GM18511 (cell line): ENCODE results near the gene HERC3.

Experiments
- ATAC-seq: cut with Tn5 transposase; IDR thresholded peaks from one replicate; pipeline ENCODE4 v1.9.1; 2021; ENCODE audit warnings: mild to moderate bottlenecking, moderate library complexity; ENCODE audit not compliant: unreplicated experiment

Gene HERC3

DNA sequence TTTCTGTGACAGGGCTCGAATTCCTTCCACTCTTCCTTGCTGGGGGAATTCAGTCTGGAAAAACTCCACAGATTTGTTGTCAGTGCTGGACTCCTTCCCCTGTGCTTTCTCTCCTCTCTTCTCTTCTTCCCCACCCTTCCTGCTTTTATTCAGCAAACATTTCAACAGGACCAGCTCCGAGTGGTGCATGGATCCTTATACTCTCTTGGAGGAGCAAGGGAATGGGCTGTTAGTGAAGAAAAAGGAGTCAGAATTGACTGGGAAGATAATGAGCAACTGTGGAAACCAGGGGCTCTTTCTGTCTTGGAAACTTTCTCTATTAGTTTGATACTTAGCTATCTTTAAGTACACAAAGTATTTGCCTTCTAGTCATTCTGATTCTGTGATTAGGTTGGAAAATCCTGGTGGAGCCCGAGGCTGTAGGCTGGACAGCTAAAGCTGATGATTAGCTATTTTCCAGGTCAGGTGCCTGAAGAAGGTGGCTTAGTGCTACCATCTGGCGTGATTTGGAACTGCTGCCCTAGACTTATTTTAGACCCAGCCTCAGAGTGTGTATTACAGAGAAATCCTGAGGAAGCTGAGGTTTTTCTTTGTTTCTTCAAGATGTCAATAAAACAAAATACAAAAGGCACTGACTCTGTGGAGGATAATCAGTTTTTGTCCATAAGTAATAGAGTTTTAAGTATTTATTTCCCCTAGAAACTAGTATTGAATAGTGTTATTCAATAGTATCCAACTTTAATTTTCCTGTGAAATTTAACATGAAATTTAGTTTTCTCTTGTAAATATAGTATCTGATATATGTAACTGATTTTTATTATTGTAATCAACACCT, 67.0 kb downstream of the HERC3 start:
- ATAC-seq = peak; percentile 95

GRCh38 chr4:88659890-88660208, 67.6 kb downstream of the HERC3 start:
- ATAC-seq = no peak

- no peak for ATAC-seq
Observed at GRCh38 chr4:88660446-88661294, 68.4 kb downstream of the HERC3 start.

- no peak for ATAC-seq
Observed at GRCh38 chr4:88661739-88662138, 69.5 kb downstream of the HERC3 start.

- peak; percentile 68 for ATAC-seq
Observed at GRCh38 chr4:88672987-88673386, 80.7 kb downstream of the HERC3 start.

DNA sequence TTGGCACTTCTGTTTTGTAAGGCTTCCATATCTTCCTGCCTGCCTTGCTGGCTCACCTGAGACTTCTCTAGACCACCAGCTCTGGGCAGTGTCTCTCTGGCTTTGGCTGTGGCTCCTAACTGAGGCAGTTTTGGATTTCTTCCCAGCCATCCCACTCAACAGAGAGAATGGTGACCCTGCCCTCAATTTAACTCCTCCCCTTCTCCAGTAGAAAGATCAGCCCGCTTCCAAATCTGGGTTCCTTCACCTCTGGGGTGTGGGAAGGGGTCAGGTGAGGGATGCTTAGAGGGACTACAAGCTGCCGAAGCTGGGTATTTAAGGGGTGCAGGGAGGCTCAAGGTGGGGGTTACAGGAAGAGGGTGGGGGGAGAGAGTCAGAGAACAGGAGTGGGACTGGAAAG, 81.6 kb downstream of the HERC3 start:
- ATAC-seq = no peak

- no peak for ATAC-seq
Observed at GRCh38 chr4:88674565-88674964, 82.3 kb downstream of the HERC3 start.

DNA sequence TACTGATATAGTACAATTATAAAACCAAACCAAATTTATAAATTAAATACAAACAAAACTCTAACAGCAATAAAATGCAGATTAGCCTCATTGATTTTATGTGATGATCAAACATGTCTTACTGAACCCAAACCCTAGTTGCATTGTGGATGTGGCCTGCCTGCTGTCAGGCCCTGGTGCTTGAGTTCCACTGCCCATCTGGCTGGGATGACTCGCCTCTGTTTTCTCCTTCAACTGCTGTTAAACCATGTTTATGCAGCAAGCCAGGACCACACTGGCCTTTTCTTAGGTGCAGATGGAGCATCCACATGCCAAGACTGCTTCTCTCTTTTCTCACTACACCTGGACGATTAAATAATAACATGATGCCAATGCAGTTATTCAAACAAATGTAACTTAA, 82.7 kb downstream of the HERC3 start:
- ATAC-seq = no peak

DNA sequence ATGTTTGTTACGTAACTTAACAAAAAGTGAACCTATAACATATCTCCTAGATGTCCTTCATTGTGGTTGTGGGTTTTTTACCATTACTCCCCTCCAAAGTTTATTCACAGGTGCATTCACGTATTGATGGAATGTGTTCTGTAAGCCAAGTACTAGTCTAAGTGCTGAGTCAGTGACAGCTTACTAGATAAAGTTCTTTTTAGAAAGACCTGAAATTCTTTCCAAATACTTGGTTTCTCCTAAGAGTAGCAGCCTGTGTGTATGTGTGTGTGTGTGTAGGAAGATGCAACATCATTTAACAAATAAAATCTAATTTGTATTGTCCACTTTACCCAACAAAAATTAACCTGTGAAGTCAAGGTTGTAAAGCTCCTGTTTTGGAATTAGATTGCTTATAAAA, 83.3 kb downstream of the HERC3 start:
- ATAC-seq = no peak

DNA sequence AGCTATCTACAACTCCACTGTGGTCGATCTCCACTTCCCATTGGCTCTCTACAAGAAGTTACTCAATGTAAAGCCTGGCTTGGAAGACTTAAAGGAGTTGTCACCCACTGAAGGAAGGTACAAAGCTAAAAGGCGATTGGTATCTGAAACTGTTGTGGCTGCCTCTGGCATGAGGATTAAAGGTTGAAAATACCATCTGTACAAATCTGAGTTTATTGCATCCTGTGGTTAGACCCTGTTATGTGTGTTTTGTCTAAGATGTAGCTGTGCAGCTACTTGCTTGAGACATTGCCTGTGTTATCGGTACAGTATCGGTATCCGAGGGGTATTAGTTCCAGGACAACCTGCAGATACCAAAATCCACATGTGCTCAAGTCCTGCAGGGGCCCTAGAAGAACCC, 88.9 kb downstream of the HERC3 start:
- no peak for ATAC-seq

- ATAC-seq = no peak
Observed at GRCh38 chr4:88690355-88690754, 98.1 kb downstream of the HERC3 start.

DNA sequence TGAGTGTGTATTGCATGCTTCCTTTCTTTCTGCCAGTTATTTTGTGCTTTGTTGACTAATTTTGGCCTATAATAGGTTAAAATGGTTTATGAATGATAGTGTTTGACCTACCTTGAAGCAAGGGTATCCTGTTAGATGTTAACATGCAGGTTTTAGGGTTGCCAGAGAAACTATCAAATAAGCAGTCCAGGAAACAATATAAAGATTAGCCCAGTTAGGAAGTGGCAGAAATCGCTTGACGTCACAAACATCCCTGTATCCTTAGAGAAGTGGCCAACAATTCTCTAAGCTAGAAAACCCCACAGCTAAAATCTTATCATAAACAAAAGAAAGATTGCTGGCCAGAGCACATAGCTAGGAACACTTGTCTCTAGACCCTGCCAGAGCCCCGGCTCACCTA, 101.5 kb downstream of the HERC3 start:
- no peak for ATAC-seq

DNA sequence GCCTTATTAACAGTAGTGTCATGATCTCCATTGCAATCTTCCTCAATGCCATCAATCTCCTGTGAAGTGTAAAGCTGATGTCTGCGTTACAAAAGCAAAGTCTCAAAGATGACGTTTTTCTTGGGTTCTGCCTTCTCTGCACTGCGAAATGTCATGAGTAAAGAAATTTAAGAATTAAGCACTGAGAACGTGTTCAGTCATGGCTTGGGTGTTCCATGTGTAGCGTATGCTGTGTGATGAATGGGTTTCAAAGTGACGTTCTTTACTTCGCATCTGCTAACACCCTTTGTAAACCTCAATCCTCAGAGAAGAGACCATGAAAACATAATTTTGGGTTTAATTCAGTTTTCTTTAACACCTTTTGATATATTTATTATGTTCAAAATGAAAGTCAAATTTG, 104.3 kb downstream of the HERC3 start:
- no peak for ATAC-seq

DNA sequence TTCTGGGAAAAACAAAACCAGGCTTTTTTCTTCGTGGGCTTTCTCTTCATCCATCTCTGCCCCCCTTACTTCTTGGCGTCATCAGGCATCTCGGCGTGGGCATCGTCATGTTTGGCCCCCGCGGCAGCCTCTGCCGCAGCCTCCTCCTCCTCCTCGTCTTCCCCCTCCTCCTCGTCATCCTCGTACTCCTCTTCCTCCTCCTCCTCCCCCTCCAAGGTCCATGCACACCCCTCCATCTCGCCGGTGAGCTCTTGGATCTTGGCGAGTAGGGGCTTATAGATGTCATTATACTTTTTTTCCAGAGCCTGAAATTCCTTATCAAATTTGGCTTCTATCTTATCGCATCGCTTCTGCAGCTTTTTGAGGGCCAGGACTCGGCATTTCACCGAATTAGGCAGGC, 104.9 kb downstream of the HERC3 start:
- ATAC-seq = no peak

DNA sequence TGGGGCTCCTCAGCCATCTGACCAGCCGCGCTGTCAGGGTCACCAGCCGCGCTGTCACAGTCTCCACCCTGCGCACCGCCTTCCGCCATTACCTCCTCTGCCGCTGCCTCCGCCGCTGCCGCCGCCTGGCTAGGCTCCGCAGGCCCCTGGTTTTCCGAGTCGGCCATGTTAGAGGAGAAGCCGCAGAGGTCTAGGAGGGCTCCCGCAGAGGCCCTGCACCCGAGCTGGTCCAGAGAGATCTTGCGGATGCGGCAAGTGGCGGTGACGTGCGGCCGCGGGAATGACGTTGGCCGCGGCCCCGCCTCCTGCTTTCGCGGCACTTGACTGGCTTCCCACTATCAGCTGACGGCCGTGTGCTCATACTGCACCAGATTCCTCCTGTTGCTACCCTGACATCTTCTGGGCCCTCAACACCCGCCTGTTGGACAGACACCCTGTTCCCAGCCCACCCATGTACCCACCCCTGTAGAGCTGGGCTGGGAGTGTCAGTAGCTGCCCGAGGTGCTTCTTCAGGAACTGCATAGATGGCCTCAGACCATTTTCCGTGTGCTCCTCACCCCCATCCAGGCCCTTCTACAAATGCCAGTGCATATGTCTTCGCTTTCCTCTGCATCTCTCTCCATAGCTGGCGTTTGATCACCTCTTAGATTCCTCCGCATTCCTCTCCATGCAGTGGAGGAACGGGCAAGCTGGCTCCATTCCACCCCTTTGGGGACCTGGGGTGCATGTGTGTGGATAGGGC, 105.5 kb downstream of the HERC3 start, which contains the start of gene NAP1L5:
Gene NAP1L5, minus strand, starts transcription at position 242 of the 742 bp plus-strand sequence. Its CDS starts 75 bp downstream, at position 167.
- peak; percentile 96 for ATAC-seq

GRCh38 chr4:88698519-88698918, 106.2 kb downstream of the HERC3 start:
- no peak for ATAC-seq

DNA sequence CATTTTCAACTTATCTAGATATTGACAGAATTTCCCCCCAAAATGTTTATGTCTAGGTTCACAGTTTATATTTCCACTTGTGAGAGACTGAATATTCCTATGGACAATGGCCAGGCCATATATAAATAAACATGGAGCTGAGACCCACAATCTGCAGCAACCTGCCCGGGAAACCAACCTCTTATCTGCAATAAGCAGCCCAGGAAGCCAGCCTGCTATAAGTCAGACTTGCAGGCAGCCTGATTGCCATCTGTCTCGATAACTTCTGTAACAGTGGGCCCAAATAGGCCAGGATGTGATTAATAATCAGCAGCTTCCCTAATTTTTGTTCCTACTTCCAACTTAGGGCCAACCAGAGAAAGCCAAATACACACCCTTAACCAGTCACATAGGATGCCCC, 110.5 kb downstream of the HERC3 start:
- ATAC-seq = no peak

DNA sequence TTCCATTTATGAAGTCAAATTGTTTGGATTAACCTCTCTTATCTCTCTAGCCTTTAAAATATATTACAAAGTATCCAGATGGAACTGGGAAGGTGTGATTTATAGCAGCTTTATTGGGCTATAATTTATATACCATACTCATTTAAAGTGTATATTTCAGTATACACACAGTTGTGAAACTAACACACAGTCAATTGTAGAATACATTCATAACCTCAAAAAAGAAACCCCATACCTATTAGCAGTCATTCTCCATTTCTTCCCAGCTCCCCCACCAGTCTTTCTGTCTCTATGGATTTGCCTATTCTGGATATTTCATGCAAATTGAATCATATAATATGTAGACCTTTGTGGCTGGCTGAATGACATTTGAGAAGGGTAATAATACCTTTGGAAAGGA, 112.9 kb downstream of the HERC3 start:
- no peak for ATAC-seq

DNA sequence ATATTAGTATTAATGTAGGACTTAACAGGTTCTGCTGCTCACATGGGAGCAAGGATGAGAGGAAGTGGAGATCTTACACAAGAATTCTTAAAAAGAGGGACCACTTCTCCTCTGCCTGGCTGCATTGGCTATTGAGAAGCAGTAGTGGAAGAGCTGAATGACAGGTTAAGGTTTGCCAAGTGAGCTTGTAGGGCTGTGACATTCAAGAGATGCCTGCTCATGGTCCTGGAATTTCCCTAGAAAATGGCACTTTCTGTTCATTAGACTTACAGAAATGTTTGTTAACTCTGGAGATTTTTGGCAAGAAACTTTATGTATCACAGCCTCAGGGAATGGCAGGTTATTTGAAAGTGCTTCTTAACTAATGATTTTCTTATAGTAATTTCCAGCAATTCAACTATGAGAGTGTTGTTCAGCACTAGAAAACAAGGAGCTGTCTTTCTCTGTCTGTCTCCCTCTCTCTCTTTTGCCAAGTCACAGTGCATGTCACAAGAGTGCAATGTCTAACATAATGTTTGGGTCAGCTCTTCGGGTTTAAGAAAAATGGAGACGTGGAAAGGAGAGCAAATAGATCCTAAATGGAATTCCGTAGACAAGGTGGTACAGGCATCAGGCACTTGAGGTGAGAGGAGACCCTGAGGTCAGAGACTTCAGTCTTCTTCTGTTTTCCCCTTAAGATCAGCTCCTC, 113.7 kb downstream of the HERC3 start:
- no peak for ATAC-seq

- no peak for ATAC-seq
Observed at GRCh38 chr4:88706574-88706973, 114.3 kb downstream of the HERC3 start.

DNA sequence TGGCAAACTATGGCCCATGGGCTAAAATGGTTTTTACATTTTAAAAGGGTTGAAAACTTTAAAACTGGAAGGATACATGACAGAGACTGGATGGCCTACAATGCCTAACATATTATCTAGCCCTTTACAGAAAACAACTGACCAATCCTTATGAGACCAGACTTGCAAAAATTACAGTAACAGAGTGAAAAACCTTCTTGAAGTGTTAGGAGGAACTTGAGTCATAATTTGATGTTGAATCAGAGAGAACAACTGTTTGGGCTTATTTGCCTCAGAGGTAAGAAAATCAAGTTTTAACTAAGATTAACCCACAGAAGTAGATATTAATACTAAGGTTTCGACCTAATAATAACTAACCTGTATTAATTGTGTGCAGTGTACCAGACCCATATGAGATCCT, 117.7 kb downstream of the HERC3 start:
- ATAC-seq = no peak
